Activated B cell treated with CpG ODN at 0.5 μM for 24 hours (primary cell): ENCODE results near the gene AOPEP. TPM values are rescaled to one million over a fixed set of nuclear protein-coding genes. Genes with fewer than 3 reads are reported as not detected.
"Not testable (repeated sequence)": the region's sequence is repeated elsewhere in the genome, so short reads cannot be mapped to it uniquely, and the experiment has no call there.

Experiments
- ATAC-seq: fragments of 200-7000 bp; cut with Tn5 transposase; one replicate; pipeline ENCODE4 v1.10.0; 2021; ENCODE audit warnings: low read depth, mild to moderate bottlenecking, moderate library complexity
- CTCF ChIA-PET: fragments of 350-600 bp; sonication (Branson Sonifier 250); formaldehyde crosslinking; loops from one replicate; lab custom pipeline; 2021; ENCODE audit warnings: antibody characterized with exemption; lab: Charles Lee
- POLR2A ChIA-PET: fragments of 350-600 bp; sonication (Branson Sonifier 250); formaldehyde crosslinking; loops from one replicate; lab custom pipeline; 2021; ENCODE audit warnings: antibody characterized with exemption; lab: Charles Lee
- DNase-seq: peaks from one replicate; pipeline ENCODE4 v3.0.0; 2022
- H3K27ac Mint-ChIP-seq: one replicate; pipeline ENCODE4 v1.8.0; 2020; ENCODE audit warnings: mixed read lengths
- H3K27me3 Mint-ChIP-seq: one replicate; pipeline ENCODE4 v1.8.0; 2021; ENCODE audit warnings: mixed read lengths
- H3K36me3 Mint-ChIP-seq: one replicate; pipeline ENCODE4 v1.8.0; 2021; ENCODE audit warnings: low read depth, mixed read lengths
- H3K4me1 Mint-ChIP-seq: one replicate; pipeline ENCODE4 v1.8.0; 2021; ENCODE audit warnings: mixed read lengths
- H3K4me3 Mint-ChIP-seq: one replicate; pipeline ENCODE4 v1.8.0; 2020; ENCODE audit warnings: mild to moderate bottlenecking, mixed read lengths
- H3K9me3 Mint-ChIP-seq: one replicate; pipeline ENCODE4 v1.8.0; 2020; ENCODE audit warnings: mixed read lengths
- CTCF ChIP-seq: fragments of 200-600 bp; IDR thresholded peaks from one replicate; pipeline ENCODE4 v1.8.0; 2022; ENCODE audit warnings: antibody characterized with exemption, mild to moderate bottlenecking
- intact Hi-C: fragments of 100-400 bp; cut with micrococcal nuclease; formaldehyde crosslinking; loops from one replicate; pipeline ENCODE4 v1.15.1; 2024
- total RNA-seq: library from RNA; stranded (reverse); gene quantifications from 2 replicates; pipeline ENCODE4 v1.2.3, GENCODE V29; 2022

The AOPEP gene
- total RNA-seq, 1 donor from 2014 or later, result 20.4 TPM

- ChIA-PET POLR2A (no interaction called here), CTCF (no interaction called here)
- intact Hi-C loops, result no loop called here
- H3K27me3 Mint-ChIP-seq, result no peaks in the 10 kb centered on the region
- DNase-seq (no peak), ATAC-seq (no peak)
- TF ChIP-seq CTCF, result no peak
- H3K4me1 Mint-ChIP-seq, result peaks cover 14% of the 10 kb centered on the region
- H3K27ac Mint-ChIP-seq, result no peak overlapping the region
- H3K9me3 Mint-ChIP-seq, result no peaks in the 10 kb centered on the region
- no peak overlapping the region for H3K4me3 Mint-ChIP-seq
- H3K36me3 Mint-ChIP-seq, result no peaks in the 10 kb centered on the region
Measured at GRCh38 chr9:94872891-94873511, 146.5 kb downstream of the AOPEP start.

- H3K4me3 Mint-ChIP-seq, result no peak overlapping the region
- ChIA-PET CTCF (no interaction called here), POLR2A (no interaction called here)
- H3K4me1 Mint-ChIP-seq, result peaks cover 20% of the 10 kb centered on the region
- intact Hi-C loops, result no loop called here
- no peak for TF ChIP-seq CTCF
- no peak for DNase-seq
- H3K36me3 Mint-ChIP-seq, result no peaks in the 10 kb centered on the region
- no peak for ATAC-seq
- no peaks in the 10 kb centered on the region for H3K9me3 Mint-ChIP-seq
- no peak overlapping the region for H3K27ac Mint-ChIP-seq
- no peaks in the 10 kb centered on the region for H3K27me3 Mint-ChIP-seq
Measured at GRCh38 chr9:94874316-94874715, 147.8 kb downstream of the AOPEP start.

- no peak overlapping the region for H3K27ac Mint-ChIP-seq
- H3K4me1 Mint-ChIP-seq, result peaks cover 20% of the 10 kb centered on the region
- DNase-seq (no peak), ATAC-seq (no peak)
- H3K36me3 Mint-ChIP-seq, result no peaks in the 10 kb centered on the region
- POLR2A ChIA-PET, result interaction anchor here (0.6 kb wide), 1 partner anchor 41 kb away, joined by 5 read pairs; no protein-coding TSS in a partner anchor
- no peaks in the 10 kb centered on the region for H3K9me3 Mint-ChIP-seq
- no peak for TF ChIP-seq CTCF
- intact Hi-C loops, result no loop called here
- CTCF ChIA-PET, result interaction anchor here (1.1 kb wide), 1 partner anchor 11 kb away, joined by 3 read pairs; no protein-coding TSS in a partner anchor
- H3K27me3 Mint-ChIP-seq, result no peaks in the 10 kb centered on the region
- H3K4me3 Mint-ChIP-seq, result no peak overlapping the region
Measured at GRCh38 chr9:94875300-94876020, 149.0 kb downstream of the AOPEP start.

GRCh38 chr9:94878804-94879203 lies 152.3 kb downstream of the AOPEP start:
- intact Hi-C loops, H3K36me3 Mint-ChIP-seq, H3K4me3 Mint-ChIP-seq, ATAC-seq, H3K27me3 Mint-ChIP-seq, POLR2A ChIA-PET, DNase-seq, CTCF ChIA-PET, H3K27ac Mint-ChIP-seq, H3K9me3 Mint-ChIP-seq: not testable (repeated sequence)
- peaks cover 37% of the 10 kb centered on the region for H3K4me1 Mint-ChIP-seq

GRCh38 chr9:94879230-94879629 lies 152.7 kb downstream of the AOPEP start:
- ATAC-seq (no peak), DNase-seq (no peak)
- Mint-ChIP-seq H3K9me3 (no peaks in the 10 kb centered on the region), H3K36me3 (no peaks in the 10 kb centered on the region), H3K27me3 (no peaks in the 10 kb centered on the region), H3K4me1 (peaks cover 37% of the 10 kb centered on the region), H3K27ac (no peak overlapping the region), H3K4me3 (no peak overlapping the region)
- ChIA-PET CTCF (no interaction called here), POLR2A (no interaction called here)
- intact Hi-C loops, result no loop called here
- TF ChIP-seq CTCF, result no peak
